GM18508 (cell line): Measurements from ENCODE around the gene INPP5K.
"Not testable (repeated sequence)": the region's sequence is repeated elsewhere in the genome, so short reads cannot be mapped to it uniquely, and the experiment has no call there.

ENCODE experiments used
- ATAC-seq: cut with Tn5 transposase; IDR thresholded peaks from one replicate; pipeline ENCODE4 v1.9.1; 2021; ENCODE audit warnings: moderate number of reproducible peaks; ENCODE audit not compliant: insufficient read depth, unreplicated experiment

The INPP5K gene

DNA sequence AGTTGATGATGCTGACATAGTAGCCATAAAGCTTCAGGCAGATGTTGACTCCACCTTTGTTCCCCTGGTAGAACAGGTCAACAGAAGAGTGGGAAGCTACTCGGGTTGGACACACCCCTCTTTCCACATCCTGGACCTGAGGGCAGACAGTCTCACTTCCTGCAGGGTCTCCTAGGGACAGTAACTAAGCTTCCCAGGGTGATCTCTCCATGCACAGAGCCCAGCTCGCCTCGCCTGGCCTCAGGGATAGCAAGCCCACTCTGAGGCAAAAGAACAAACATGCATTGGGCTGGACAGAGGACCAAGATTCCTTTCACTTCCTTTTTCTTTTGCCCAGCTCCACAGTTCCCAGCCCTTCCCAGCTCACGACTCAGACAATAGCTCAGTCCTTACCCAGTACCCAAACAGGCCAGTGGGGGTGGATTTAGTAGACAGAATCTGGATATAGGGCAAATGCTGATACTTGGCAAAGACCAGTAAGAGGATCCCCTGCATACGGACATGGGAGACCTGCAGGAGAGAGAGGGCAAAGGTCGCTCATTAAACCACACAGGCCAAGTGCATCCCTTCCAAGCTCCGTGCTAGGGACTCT is 7.0 kb downstream of the INPP5K start:
- ATAC-seq: no peak

DNA sequence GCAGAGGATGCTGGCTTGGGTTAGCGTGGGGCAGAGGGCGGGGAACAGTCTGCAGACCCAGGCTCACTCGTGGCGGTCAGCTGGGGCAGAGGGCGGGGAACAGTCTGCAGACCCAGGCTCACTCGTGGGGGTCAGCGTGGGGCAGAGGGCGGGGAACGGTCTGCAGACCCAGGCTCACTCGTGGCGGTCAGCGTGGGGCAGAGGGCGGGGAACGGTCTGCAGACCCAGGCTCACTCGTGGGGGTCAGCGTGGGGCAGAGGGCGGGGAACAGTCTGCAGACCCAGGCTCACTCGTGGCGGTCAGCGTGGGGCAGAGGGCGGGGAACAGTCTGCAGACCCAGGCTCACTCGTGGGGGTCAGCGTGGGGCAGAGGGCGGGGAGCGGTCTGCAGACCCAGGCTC is 7.7 kb downstream of the INPP5K start:
- ATAC-seq: not testable (repeated sequence)

DNA sequence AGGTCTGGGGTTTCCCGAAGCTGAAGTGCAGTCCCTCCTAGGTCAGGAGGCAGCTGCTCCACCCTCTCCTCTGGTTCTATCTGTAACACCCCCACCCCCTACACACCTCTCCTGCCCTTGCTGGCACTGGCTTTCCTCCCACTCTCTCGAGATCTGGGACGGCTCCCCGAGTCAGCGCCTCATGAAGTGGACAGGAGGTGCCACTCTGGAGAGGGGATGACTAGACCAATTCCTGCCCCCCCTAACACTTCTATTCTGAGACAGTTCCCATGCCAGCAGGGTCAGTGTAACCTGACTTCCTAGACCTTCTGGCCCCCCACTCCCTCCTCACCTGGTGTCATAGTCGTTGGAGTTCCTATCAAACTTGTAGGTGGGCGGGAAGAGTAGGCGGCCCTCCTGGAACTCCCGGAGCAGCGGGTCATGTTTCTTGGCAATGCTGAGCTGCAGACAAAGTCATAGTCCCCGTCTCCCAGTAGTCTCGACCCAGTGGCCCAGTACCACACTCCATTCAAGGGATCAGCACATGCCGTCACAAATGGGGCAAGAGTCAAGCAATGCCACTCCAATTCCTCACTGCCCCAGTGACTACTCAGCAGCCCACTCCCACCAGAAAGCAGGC is 9.7 kb downstream of the INPP5K start:
- no peak for ATAC-seq

DNA sequence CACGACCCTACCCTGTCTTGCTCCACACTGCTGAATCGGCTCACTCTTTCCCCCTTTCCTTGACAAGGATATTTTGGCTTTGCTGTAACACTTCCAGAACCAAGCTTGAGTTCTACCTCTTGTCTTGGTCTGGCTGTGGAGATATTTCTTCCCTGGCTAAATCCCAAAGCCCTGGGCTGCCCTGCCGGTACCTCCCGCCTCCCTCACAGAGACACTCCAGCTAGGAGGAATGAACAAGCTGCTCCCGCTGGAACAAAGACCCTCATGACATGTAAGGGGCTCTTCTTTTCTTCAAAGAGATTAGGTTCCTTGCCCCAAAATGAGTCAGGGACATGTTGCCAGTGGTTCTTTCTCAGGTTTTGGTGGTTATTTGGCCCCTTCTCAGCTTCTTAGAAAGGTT is 10.8 kb downstream of the INPP5K start:
- no peak for ATAC-seq

DNA sequence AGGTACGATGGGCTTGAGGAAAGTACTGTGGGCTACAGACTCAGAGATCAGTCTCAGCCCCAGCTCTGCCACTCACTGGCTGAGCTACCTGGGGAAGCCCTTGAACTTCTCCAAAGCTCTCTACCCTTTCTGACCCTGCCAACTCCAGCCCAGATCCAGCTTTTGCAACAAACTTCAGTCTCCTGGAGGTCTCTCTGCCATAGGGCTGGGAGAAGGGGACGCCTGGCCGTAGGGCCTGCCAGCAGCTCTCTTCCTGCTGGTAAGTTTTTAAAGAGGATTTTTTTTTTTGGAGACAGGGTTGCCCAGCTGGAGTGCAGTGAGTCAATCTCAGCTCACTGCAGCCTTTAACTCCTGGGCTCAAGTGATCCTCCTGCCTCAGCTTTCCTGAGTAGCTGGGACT is 11.5 kb downstream of the INPP5K start:
- ATAC-seq: no peak

DNA sequence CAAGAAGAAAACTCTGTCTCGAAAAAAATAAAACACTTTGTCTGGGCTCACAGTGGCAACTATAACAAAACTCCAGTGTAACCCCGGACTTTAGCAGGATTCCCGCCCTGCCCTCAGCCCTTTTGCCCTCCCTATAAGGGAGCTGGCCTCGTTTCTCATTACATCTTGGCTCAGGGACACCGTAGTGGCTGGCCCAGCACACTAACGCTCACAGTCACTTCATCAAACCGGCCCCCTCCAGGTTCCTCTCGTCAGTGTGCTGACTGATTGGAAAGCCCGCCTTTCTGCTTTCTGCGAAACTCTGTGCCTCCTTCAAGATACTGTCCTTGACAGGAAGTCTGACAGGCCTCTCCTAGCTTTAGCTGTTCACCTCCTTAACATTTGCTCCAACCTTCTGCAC is 12.7 kb downstream of the INPP5K start:
- ATAC-seq: no peak

DNA sequence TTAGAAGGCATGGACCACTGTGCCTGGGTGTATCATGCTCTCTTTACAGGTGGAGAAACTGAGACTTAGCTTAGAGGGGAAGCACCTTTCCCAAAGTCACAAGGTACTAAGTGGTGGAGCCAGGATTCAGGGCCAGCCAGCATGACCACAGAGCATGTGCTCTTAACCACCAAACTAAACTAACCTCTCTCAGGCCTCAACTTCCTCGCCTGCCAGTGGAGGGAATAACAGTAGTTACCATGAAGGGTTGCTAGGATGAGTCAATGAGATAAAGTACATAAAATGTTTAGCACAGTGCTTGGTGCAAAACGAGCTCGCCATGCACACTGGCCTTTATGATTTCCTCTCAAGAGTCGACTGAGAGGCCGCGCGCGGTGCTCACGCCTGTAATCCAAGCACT is 17.5 kb downstream of the INPP5K start:
- no peak for ATAC-seq

DNA sequence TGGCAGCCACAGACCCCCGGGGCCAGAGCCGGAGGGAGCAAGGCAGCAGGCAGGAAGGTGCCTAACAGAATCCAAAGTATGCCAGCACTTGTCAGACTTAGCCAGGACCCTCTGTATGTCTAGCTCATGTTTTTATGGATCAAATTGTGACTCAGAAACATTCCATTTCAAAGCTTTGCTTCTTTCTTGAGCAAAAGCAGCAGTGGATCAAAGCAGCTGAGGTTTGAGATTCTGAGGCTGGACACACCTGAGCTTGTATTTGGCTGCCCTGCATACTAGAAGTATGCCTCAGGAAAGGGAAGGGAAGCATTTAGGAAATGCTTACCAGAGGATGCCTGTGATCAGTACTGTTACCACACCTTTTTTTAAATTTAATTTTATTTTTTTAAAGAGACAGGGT is 18.2 kb downstream of the INPP5K start:
- no peak for ATAC-seq

DNA sequence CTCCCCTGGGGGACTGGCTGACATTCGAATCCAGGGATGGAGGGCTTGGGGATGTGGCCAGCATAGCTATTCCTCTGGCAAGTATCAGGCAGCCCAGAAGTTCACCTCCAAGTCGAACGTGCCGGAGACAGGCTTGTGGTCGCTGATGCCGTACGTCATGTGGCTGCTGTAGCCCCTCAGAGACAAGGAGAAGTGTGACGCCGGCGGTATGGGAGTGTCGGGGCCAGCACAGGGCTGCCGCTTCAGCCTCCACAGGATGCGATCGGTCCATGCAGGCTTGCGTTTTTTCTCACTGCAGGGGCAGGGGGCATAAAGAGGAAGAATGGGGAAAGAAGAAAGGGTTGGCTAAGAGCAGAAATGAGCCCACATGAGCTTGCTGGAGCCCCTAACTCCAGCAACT is 18.6 kb downstream of the INPP5K start:
- ATAC-seq: no peak

DNA sequence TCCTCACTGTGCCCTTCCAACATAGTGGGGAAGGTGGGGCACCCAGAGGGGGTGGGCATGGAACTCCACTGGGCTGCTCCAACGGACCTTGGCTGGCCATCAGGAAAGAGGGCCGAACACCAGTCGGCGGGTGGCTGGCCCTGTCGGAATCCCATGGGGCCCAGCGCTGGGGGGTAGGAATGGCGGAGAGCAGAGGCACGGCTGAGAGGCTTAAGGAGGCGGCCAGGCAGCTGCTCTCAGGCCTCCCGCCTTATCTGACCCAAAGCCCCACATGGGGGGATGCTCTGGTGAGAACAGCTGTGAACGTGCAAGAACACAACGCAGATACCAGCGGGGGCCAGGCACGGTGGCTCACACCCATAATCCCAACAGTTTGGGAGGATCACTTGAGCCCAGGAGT is 19.5 kb downstream of the INPP5K start:
- ATAC-seq: no peak

DNA sequence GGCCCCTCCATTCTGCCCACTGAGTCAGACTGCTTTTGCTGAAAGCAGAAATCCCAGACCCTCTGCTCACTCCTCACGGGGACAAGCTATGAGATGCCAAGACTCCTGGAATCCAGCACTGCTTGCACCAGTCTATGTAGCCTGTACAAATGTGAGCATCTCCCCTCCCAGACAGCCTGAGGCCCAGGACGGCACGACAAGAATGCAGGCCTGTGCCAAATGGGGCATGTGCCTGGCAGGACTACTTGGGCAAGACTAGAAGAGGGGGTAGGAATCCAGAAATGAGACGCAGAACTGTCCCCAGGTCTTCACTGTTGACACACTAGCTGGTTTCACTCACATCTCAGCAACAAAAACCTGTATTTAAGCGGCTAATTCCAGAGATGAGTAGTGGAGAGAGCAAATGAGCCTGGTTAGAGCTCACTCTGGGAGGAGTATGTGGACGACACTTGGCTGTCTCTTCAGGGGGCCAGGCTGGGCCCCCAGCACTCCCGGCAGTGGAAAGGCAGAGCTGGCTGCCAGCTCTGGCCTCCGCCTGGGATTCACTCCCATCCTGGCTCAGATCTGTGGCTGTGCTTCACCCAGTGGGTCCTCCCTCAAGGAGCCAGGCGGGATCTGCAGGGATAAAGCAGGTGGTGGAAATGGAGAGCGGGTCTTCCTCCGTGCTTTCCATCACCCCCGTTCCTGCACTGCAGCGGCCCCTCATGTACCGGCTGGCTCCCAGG is 21.0 kb downstream of the INPP5K start:
- no peak for ATAC-seq

DNA sequence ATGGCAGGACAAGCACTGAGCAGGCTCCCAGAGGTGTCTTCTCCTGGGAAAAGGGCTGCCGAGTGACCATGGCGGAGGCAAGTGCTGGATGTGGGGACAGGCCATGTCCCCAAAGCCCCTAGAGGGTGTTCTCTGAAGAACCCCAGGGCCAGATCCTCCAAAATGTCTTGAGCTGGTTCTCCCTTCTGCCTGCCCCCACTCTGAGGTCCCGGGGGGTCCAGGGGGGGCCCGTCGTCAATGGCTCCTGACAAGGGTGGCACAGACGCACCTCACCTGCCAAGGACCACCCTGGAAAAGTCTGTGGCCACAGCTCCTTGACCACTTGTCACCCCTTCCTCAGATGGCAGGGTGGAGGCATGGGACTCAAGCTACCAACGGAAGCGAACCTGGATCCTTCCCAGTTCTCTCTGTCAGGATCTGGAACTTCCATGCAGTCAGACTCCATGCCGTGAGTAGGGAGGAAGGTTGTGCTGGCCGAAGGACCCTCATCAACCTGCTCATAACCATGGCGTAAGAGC is 21.6 kb downstream of the INPP5K start:
- no peak for ATAC-seq

DNA sequence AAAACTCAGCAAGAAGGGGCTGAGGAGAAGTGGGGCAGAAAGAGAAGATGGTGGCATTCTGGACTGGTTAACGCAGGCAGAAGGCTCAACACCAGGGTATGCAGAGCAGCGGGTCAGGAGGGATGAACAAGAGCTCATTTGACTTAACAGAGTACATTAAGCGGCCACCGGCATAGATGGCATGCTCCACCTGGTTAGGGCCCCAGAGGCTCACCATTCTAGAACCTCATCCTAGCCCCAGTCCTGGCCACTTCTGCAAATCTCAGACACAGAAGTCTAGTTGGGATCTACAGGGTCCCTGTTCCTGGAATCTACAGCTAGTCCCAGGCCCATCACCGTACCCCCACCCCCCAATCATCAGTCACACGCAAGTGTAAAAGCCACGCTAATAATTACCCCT is 22.2 kb downstream of the INPP5K start:
- no peak for ATAC-seq

DNA sequence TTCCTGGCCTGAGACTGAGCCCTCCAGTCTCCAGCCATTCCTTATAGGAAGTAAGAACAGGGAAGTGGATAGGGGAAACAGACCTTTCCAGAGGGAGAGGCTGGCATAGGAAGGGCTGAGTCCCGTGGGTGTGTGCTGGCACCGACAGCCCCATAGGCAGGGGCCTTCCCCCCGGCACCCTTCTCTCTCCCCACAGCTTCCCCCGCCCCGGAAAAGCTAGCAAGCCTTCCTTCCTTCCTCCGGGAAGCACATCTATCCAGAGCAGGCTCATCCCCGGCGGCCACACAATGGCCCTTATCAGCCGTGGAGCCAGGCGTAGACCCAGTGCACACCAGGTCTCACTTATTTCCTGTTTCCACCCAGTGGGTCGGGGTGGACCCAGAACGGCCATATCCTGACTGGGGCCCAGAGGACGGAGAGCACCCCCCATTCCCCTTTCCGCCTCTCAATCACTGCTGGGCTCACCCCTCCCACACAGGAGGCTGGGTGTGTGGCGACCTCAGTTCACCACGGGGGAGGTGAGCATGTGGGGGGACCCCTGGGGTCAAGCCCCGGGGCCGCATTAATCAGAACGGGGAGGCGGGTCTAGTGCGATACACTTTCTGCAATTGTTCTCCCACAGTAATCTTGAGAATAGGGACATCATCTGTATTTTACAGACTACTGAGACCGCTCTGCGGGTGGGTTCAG is 23.0 kb downstream of the INPP5K start:
- no peak for ATAC-seq

DNA sequence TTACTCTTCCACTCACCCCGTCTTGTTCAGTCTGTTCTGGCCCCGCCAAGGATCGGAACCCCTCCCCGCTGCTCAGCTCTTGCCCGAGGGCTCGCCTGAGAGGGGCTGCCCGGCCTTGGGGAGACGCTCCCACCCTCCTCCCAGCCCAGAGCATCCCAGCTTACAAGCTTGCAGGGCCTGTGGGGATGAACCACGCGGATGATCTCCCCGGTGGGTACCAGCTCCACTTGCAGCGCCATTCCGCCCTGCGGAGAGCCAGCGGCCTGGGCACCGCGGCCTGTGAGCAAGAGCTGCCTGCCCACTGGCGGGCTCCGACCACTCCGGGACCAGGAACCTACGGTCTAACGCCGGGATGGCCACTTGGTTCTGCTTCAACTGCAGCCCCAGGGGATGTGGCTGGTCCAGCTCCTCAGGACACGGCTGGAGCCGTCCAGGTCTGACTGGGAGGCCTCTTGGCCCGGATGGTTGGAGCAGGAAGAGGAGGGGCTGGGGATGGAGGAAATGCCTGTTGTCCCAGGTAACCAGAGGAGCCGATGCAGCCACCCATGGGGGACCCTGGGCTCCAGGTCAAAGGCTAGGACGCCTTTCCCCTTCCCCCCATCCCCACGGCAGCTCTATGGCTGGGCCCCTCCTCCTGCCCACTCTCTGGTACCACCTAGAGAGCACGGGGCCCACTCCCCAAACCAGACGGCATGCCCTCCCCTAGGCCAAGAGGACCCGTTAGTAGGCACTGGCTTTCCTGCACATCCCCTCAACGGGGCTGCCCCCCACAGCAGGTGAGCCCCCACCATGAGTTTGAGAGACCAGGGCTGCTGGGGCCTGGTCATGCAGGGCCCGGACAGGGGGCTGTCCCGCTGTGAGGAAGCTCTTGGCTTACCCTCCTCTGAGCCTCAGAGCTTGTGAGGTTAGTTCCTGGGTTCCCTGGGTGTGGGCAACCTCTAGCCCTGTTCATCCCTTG is 23.9 kb downstream of the INPP5K start, which contains the start of gene MYO1C:
MYO1C (minus strand) TSS at position 438 of the 958 bp plus-strand sequence; CDS start at position 239, 199 bp downstream.
- no peak for ATAC-seq

DNA sequence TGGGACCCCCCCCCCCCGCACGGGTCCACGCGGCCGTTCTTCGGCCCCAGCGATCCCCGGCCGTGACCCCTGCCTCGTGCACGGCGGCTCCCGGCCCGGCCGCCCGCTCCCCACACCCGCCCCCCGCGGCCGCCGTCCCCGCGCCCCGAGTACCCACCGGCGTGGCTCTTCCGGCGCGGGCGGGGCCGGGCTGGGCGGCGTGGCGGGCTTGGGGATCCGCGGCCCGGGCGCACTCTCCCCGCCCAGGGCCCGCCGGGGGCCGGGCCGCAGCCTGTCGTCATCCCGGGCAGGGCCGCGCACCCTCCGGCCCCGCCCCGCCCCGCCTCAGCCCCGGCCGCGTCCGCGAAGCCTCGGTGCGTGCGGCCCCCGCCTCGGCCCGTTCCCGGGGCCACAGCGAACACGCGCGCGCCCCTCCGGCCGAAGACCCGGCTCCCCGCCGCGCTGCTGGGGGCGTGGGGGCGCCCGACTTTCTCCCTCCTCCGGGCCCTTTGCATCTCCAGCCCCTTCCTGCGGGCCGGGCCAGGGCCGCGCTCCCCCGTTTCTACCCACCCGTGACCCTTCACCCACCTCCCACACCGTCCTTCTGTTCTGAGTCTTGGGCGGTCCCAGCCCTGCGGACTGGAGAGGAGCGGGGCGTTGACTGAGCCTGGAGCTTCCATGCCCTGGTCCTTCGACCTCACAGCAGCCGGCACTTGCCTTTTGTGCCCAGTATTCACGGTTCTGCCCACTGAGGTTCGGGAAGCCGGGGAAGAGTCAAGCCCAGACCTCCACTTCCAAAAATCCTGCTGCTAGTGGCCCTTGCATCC is 24.8 kb downstream of the INPP5K start:
- no peak for ATAC-seq

DNA sequence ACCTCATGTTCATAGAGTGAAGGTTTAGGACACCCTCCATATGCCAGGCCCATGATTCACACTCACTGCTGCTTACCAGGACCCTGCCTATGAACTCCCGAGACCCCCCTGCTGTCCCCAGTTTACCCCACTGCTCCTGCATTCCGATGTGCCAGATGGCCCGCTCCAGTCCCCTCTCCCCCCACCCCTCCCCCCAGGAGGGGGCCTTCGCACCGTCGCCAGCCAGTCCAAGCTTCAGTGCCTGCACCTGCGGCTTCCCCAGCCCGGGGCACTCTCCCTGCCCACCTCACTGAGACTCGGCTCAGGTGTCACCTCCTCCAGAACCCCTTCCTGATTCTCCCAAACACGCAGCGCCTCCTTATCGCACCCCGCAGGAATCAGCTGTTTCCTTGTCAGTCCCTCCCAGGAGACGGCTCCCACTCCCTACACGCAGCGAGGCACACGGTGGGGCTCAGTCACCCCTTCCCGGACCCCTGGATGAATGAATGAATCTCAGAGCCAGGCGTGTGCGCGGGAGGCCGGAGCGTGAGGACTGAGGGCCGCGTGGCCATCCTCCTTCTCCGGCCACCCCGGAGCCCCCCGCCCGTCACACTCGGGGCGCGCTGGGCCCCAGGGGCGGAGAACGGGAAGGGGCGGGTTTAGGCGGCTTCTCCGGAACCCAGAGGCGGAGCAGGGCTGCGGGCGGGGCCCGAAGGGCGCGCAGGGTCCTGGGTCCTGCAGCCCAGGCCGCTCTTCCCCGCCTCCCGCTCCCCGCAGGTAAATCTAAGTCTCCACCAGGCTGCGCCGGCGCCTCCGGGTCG is 25.6 kb downstream of the INPP5K start:
- no peak for ATAC-seq

DNA sequence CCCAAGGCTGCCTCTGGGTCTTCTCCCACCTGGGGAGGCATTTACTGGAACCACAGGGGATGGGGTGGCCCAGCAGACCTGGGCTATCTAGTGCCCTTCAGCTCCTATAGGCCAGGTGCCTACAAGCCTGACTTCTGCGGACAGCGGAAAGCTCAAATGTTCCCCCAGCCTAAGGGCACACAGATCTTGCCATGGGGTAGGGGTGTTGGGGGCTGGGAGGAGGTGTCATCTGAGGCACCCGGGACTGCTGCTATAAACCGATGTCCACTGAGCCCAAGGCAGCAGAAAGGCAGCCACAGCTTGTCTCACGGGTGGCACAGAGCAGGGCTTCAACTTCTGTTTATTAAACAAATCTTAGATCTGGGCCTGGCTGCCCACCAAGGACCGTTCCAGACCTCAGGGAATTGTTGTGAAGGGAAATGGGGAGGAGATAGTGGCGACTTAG is 27.6 kb downstream of the INPP5K start:
- no peak for ATAC-seq
